Urothelium cell line (cell line): ENCODE measurements around the gene PHLPP1.
A peak's percentile ranks its signal among the peaks of the same experiment; 100 is the strongest.
"Not testable (repeated sequence)": the region's sequence is repeated elsewhere in the genome, so short reads cannot be mapped to it uniquely, and the experiment has no call there.

Experiments
- DNase-seq: peaks from one replicate; pipeline ENCODE4 v3.0.0; 2011; ENCODE audit warnings: low spot score, mixed read lengths
- FAIRE-seq: peaks from 2 replicates; lab custom pipeline; 2011; peaks lifted over from hg19 to GRCh38; lab: Jason Lieb, UNC

Gene PHLPP1

GRCh38 chr18:62715436-62715758 lies at the start of gene PHLPP1:
Gene PHLPP1 (plus strand): TSS chr18:62715541. CDS start chr18:62715684, 143 bp downstream.
- no peak for FAIRE-seq
- no peak for DNase-seq

GRCh38 chr18:62669225-62669624 lies 46.1 kb upstream of the PHLPP1 start:
- no peak for DNase-seq
- no peak for FAIRE-seq

- DNase-seq, result no peak
- no peak for FAIRE-seq
These were observed 44.8 kb upstream of the PHLPP1 start for GRCh38 chr18:62670573-62670972.

GRCh38 chr18:62672600-62672999 lies 42.7 kb upstream of the PHLPP1 start:
- DNase-seq (no peak), FAIRE-seq (no peak)

- no peak for FAIRE-seq
These were observed 36.4 kb upstream of the PHLPP1 start for GRCh38 chr18:62678847-62679485.

GRCh38 chr18:62682371-62682770 lies 33.0 kb upstream of the PHLPP1 start:
- DNase-seq (no peak), FAIRE-seq (no peak)

More at GRCh38 chr18:62678847-62679485, 36.4 kb upstream of the PHLPP1 start:
- DNase-seq, result no peak

- no peak for DNase-seq
- no peak for FAIRE-seq
These were observed 31.4 kb upstream of the PHLPP1 start for GRCh38 chr18:62683935-62684334.

GRCh38 chr18:62688743-62689317 lies 26.5 kb upstream of the PHLPP1 start:
- DNase-seq, result no peak
- no peak for FAIRE-seq

GRCh38 chr18:62690236-62690815 lies 25.0 kb upstream of the PHLPP1 start:
- DNase-seq (no peak), FAIRE-seq (no peak)

GRCh38 chr18:62693659-62694058 lies 21.7 kb upstream of the PHLPP1 start:
- no peak for DNase-seq
- FAIRE-seq, result no peak

GRCh38 chr18:62697636-62698035 lies 17.7 kb upstream of the PHLPP1 start:
- no peak for FAIRE-seq

GRCh38 chr18:62702259-62702658 lies 13.1 kb upstream of the PHLPP1 start:
- no peak for DNase-seq

More at GRCh38 chr18:62697636-62698035, 17.7 kb upstream of the PHLPP1 start:
- DNase-seq, result no peak

GRCh38 chr18:62706879-62707278 lies 8.5 kb upstream of the PHLPP1 start:
- FAIRE-seq, DNase-seq: not testable (repeated sequence)

More at GRCh38 chr18:62702259-62702658, 13.1 kb upstream of the PHLPP1 start:
- FAIRE-seq, result no peak

- FAIRE-seq, DNase-seq: not testable (repeated sequence)
These were observed 5.4 kb upstream of the PHLPP1 start for GRCh38 chr18:62709908-62710307.

GRCh38 chr18:62710417-62710816 lies 4.9 kb upstream of the PHLPP1 start:
- no peak for FAIRE-seq
- DNase-seq, result no peak

- no peak for FAIRE-seq
- no peak for DNase-seq
These were observed 3.6 kb upstream of the PHLPP1 start for GRCh38 chr18:62711781-62712180.

- FAIRE-seq, result no peak
- no peak for DNase-seq
These were observed 1.6 kb upstream of the PHLPP1 start for GRCh38 chr18:62713651-62714247.

- FAIRE-seq (no peak), DNase-seq (peak; percentile 94)
These were observed 488 bp upstream of the PHLPP1 start for GRCh38 chr18:62714671-62715435.

- DNase-seq, result peak; percentile 42
- FAIRE-seq, result no peak
These were observed 646 bp downstream of the PHLPP1 start for GRCh38 chr18:62715759-62716615.

GRCh38 chr18:62716619-62717168 lies 1.4 kb downstream of the PHLPP1 start:
- FAIRE-seq (no peak), DNase-seq (peak; percentile 17)
